Liver (tissue), 9 donors: Measurements from ENCODE around the gene MLH1. TPM values are rescaled to one million over a fixed set of nuclear protein-coding genes. Genes with fewer than 3 reads are reported as not detected.

ENCODE experiments used
- DNase-seq: peaks from one replicate; pipeline ENCODE4 v3.0.0-alpha.2; 2017; ENCODE audit warnings: low spot score
- H3K27ac ChIP-seq, 2 donors: one replicate each; pipeline ENCODE4 v1.7.0; 2013; ENCODE audit warnings: inconsistent platforms in 2 of 2, low read length in 2 of 2, control low read depth in 1 of 2, low read depth in 1 of 2, mild to moderate bottlenecking in 1 of 2
- H3K27me3 ChIP-seq, 4 donors: one replicate each; pipeline versions ENCODE4 v1.6.1 to v1.7.0; 2013; ENCODE audit warnings: low read length in 3 of 4, inconsistent platforms in 1 of 4, mild to moderate bottlenecking in 1 of 4, moderate library complexity in 1 of 4; ENCODE audit not compliant: control insufficient read depth in 4 of 4, insufficient read depth in 4 of 4
- H3K36me3 ChIP-seq, 4 donors: one replicate each; pipeline versions ENCODE4 v1.6.1 to v1.7.0; 2013; ENCODE audit warnings: low read length in 3 of 4, mild to moderate bottlenecking in 3 of 4, low read depth in 1 of 4, moderate library complexity in 1 of 4; ENCODE audit not compliant: control insufficient read depth in 4 of 4, insufficient read depth in 3 of 4
- H3K4me1 ChIP-seq, 4 donors: one replicate each; pipeline versions ENCODE4 v1.6.1 to v1.7.0; 2013; ENCODE audit warnings: low read length in 3 of 4, mild to moderate bottlenecking in 3 of 4, moderate library complexity in 1 of 4; ENCODE audit not compliant: control insufficient read depth in 4 of 4, insufficient read depth in 4 of 4
- H3K4me3 ChIP-seq, 3 donors: one replicate each; pipeline versions ENCODE4 v1.6.1 to v1.7.0; 2013; ENCODE audit warnings: low read length in 3 of 3, control low read depth in 1 of 3, low read depth in 1 of 3, mild to moderate bottlenecking in 1 of 3
- H3K9ac ChIP-seq, 2 donors: one replicate each; pipeline ENCODE4 v1.7.0; 2013; ENCODE audit warnings: low read length in 2 of 2, mild to moderate bottlenecking in 2 of 2, moderate library complexity in 2 of 2, control low read depth in 1 of 2, low read depth in 1 of 2
- H3K9me3 ChIP-seq, 4 donors: one replicate each; pipeline versions ENCODE4 v1.6.1 to v1.7.0; 2013; ENCODE audit warnings: low read length in 3 of 4; ENCODE audit not compliant: control insufficient read depth in 4 of 4
- ATF3 ChIP-seq: IDR thresholded peaks from 2 replicates; pipeline ENCODE4 v1.6.1; 2016; ENCODE audit warnings: antibody characterized with exemption
- EGR1 ChIP-seq, 2 donors: IDR thresholded peaks; 2 replicates each; pipeline ENCODE4 v1.6.1; 2016 to 2018; ENCODE audit warnings: antibody characterized with exemption in 2 of 2, low read depth in 2 of 2
- FOXA1 ChIP-seq: IDR thresholded peaks from 2 replicates; pipeline ENCODE4 v1.6.1; 2016; ENCODE audit warnings: antibody characterized with exemption
- GABPA ChIP-seq, 2 donors: IDR thresholded peaks in 1 of 2; conservative IDR thresholded peaks in 1 of 2; 2 replicates each; pipeline ENCODE4 v1.6.1; 2016; ENCODE audit warnings: antibody characterized with exemption in 2 of 2, mild to moderate bottlenecking in 1 of 2, moderate library complexity in 1 of 2
- HNF4A ChIP-seq, 2 donors: conservative IDR thresholded peaks; 2 replicates each; pipeline ENCODE4 v1.6.1; 2016; ENCODE audit warnings: antibody characterized with exemption in 2 of 2, mild to moderate bottlenecking in 2 of 2
- HNF4G ChIP-seq: IDR thresholded peaks from 2 replicates; pipeline ENCODE4 v1.6.1; 2016; ENCODE audit warnings: antibody characterized with exemption
- JUND ChIP-seq, 2 donors: IDR thresholded peaks; 2 replicates each; pipeline ENCODE4 v1.6.1; 2016; ENCODE audit warnings: antibody characterized with exemption in 2 of 2
- NR2F2 ChIP-seq: IDR thresholded peaks from 2 replicates; pipeline ENCODE4 v1.6.1; 2016; ENCODE audit warnings: antibody characterized with exemption
- RAD21 ChIP-seq, 2 donors: IDR thresholded peaks; 2 replicates each; pipeline ENCODE4 v1.6.1; 2016; ENCODE audit warnings: antibody characterized with exemption in 2 of 2, mild to moderate bottlenecking in 2 of 2
- RXRA ChIP-seq, 2 donors: IDR thresholded peaks; 2 replicates each; pipeline ENCODE4 v1.6.1; 2017 to 2018; ENCODE audit warnings: antibody characterized with exemption in 2 of 2, mild to moderate bottlenecking in 1 of 2
- SP1 ChIP-seq: IDR thresholded peaks from 2 replicates; pipeline ENCODE4 v1.6.1; 2018; ENCODE audit warnings: antibody characterized with exemption, mild to moderate bottlenecking
- TAF1 ChIP-seq: conservative IDR thresholded peaks from 2 replicates; pipeline ENCODE4 v1.6.1; 2016; ENCODE audit warnings: antibody characterized with exemption, mild to moderate bottlenecking
- YY1 ChIP-seq: IDR thresholded peaks from 2 replicates; pipeline ENCODE4 v1.6.1; 2016; ENCODE audit warnings: antibody characterized with exemption, mild to moderate bottlenecking
- ZBTB33 ChIP-seq: IDR thresholded peaks from 2 replicates; pipeline ENCODE4 v1.6.1; 2016; ENCODE audit warnings: antibody characterized with exemption
- WGBS: extraction: QIAGEN DNeasy Blood & Tissue Kit; methylation state at CpG from one replicate; pipeline ENCODE4 v1.1.7; 2013; 5-methylcytosine and 5-hydroxymethylcytosine counted together
- polyA plus RNA-seq, 2 donors: library from polyadenylated mRNA; stranded (reverse) in 1 of 2; unstranded in 1 of 2; fragments of 200-250 nt in 1 of 2; fragments of >200 nt in 1 of 2; fragmentation: Nextera tagmentation in 1 of 2; extraction: Ambion mirVana in 1 of 2; gene quantifications; one replicate each; pipeline versions ENCODE4 v1.2.1 to v1.2.3, GENCODE V29; 2013 to 2015
- total RNA-seq, 2 donors: library from RNA; depleted of rRNA; stranded (reverse); fragments of >200 nt; gene quantifications; one replicate each; pipeline ENCODE4 v1.2.3, GENCODE V29; 2014
- TF ChIP-seq, protein P1 (sequence below): IDR thresholded peaks from 2 replicates; pipeline ENCODE4 v1.6.1; 2016; ENCODE audit warnings: antibody characterized with exemption, mild to moderate bottlenecking
- donor health status: healthy.
- donor health status: healthy.
- donor health status: healthy.
- donor health status: healthy.
- donor health status: healthy.

MLH1 gene
- total and polyA plus RNA-seq, 4 donors, result 9.4 to 34.2 (median 22.5) TPM

- Histone ChIP-seq H3K9ac (peak overlapping the region in 1 of 2 donors; percentile 57), H3K27me3 (no peaks in the 10 kb centered on the region), H3K36me3 (peaks cover 9 to 25% (median 18%) of the 10 kb centered on the region in 4 donors), H3K4me1 (peaks cover 3 to 42% (median 24%) of the 10 kb centered on the region in 4 donors), H3K4me3 (no peak overlapping the region), H3K9me3 (no peaks in the 10 kb centered on the region), H3K27ac (no peak overlapping the region)
- no peak for TF ChIP-seq JUND (IDR thresholded peaks at IDR 0.05)
- TF ChIP-seq GABPA (IDR thresholded peaks at IDR 0.05 in 1 of 2, conservative IDR thresholded peaks at IDR 0.05 in 1 of 2), result no peak
- no peak for TF ChIP-seq SP1
- TF ChIP-seq, protein P1, sequence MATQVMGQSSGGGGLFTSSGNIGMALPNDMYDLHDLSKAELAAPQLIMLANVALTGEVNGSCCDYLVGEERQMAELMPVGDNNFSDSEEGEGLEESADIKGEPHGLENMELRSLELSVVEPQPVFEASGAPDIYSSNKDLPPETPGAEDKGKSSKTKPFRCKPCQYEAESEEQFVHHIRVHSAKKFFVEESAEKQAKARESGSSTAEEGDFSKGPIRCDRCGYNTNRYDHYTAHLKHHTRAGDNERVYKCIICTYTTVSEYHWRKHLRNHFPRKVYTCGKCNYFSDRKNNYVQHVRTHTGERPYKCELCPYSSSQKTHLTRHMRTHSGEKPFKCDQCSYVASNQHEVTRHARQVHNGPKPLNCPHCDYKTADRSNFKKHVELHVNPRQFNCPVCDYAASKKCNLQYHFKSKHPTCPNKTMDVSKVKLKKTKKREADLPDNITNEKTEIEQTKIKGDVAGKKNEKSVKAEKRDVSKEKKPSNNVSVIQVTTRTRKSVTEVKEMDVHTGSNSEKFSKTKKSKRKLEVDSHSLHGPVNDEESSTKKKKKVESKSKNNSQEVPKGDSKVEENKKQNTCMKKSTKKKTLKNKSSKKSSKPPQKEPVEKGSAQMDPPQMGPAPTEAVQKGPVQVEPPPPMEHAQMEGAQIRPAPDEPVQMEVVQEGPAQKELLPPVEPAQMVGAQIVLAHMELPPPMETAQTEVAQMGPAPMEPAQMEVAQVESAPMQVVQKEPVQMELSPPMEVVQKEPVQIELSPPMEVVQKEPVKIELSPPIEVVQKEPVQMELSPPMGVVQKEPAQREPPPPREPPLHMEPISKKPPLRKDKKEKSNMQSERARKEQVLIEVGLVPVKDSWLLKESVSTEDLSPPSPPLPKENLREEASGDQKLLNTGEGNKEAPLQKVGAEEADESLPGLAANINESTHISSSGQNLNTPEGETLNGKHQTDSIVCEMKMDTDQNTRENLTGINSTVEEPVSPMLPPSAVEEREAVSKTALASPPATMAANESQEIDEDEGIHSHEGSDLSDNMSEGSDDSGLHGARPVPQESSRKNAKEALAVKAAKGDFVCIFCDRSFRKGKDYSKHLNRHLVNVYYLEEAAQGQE, result no peak
- no peak for TF ChIP-seq HNF4A (conservative IDR thresholded peaks at IDR 0.05)
- no peak for TF ChIP-seq EGR1 (IDR thresholded peaks at IDR 0.05; ENCODE audit: low read depth in 2 of 2)
- no peak for TF ChIP-seq TAF1
- no peak for TF ChIP-seq YY1
- TF ChIP-seq NR2F2, result no peak
- TF ChIP-seq ATF3, result no peak
- TF ChIP-seq HNF4G, result no peak
- no peak for TF ChIP-seq FOXA1
- TF ChIP-seq ZBTB33, result no peak
- no peak for TF ChIP-seq RAD21 (IDR thresholded peaks at IDR 0.05)
- no peak for DNase-seq
These were observed 3.8 kb upstream of the MLH1 start for GRCh38 chr3:36989568-36989967.

DNA sequence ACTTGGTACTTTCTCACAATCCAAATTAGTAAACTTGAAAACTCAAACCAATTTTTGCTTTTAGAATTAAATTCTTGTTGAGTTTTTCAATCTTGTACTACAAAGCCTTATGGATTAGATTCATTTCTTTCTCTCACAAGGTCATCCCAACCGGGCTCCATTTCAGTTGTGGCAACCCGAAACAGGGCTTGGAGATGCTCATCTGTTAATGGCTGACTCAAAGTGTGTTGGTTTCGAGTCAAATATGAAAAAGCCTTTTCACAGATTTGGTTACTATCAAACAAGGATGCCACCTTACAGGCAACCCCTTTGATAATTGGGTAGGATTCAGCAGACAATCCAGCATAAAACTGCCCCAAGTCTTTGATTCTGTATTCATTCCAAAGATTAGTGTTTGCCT is 2.2 kb upstream of the MLH1 start:
- peaks cover under 1 to 13% (median 9%) of the 10 kb centered on the region in 4 donors for H3K36me3 ChIP-seq
- peaks cover 3 to 42% (median 24%) of the 10 kb centered on the region in 4 donors for H3K4me1 ChIP-seq
- peak overlapping the region; percentile 21 to 89 (median 63) for H3K4me3 ChIP-seq
- TF ChIP-seq HNF4G (no peak), RXRA (IDR thresholded peaks at IDR 0.05) (no peak), FOXA1 (no peak)
- H3K27ac ChIP-seq, result peak overlapping the region in 1 of 2 donors; percentile 96
- H3K27me3 ChIP-seq, result no peaks in the 10 kb centered on the region
- no peaks in the 10 kb centered on the region for H3K9me3 ChIP-seq
- no peak for DNase-seq
- peak overlapping the region in 1 of 2 donors; percentile 98 for H3K9ac ChIP-seq
- 76% methylated on average over 3 of the region's 3 CpGs for WGBS
